Measurements from ENCODE around the gene EFCAB6.

EFCAB6 gene

GRCh38 chr22:43749473-43749872 lies 62.6 kb downstream of the EFCAB6 start:
- ATAC-seq, result no peak
- TF ChIP-seq ARNTL (CRISPR knock-in tag; IDR thresholded peaks at IDR 0.05; ENCODE audit: borderline replicate concordance, low read depth) (no peak), ZC3H10 (CRISPR knock-in tag; IDR thresholded peaks at IDR 0.05) (no peak), ZFP3 (CRISPR knock-in tag; IDR thresholded peaks at IDR 0.05) (no peak), POU6F1 (CRISPR knock-in tag; IDR thresholded peaks at IDR 0.05; ENCODE audit: borderline replicate concordance, low read depth) (no peak), GLIS3 (CRISPR knock-in tag; IDR thresholded peaks at IDR 0.05) (no peak), RARB (CRISPR knock-in tag; IDR thresholded peaks at IDR 0.05) (no peak), BACH2 (CRISPR knock-in tag; IDR thresholded peaks at IDR 0.05; ENCODE audit: borderline replicate concordance) (no peak), ESRRG (CRISPR knock-in tag; IDR thresholded peaks at IDR 0.05) (no peak), ISL1 (CRISPR knock-in tag; IDR thresholded peaks at IDR 0.05) (no peak), CREB5 (CRISPR knock-in tag; IDR thresholded peaks at IDR 0.05; ENCODE audit: low read depth) (no peak), TCF4 (CRISPR knock-in tag; IDR thresholded peaks at IDR 0.05; ENCODE audit: borderline replicate concordance) (no peak)

GRCh38 chr22:43747877-43748276 lies 64.2 kb downstream of the EFCAB6 start:
- TF ChIP-seq POU6F1 (CRISPR knock-in tag; IDR thresholded peaks at IDR 0.05; ENCODE audit: borderline replicate concordance, low read depth) (no peak), ZFP3 (CRISPR knock-in tag; IDR thresholded peaks at IDR 0.05) (no peak), PPARA (CRISPR knock-in tag; IDR thresholded peaks at IDR 0.05; ENCODE audit: borderline replicate concordance) (no peak), ESRRG (CRISPR knock-in tag; IDR thresholded peaks at IDR 0.05) (no peak), ISL1 (CRISPR knock-in tag; IDR thresholded peaks at IDR 0.05) (no peak), OSR1 (CRISPR knock-in tag; IDR thresholded peaks at IDR 0.05) (no peak), TSHZ2 (CRISPR knock-in tag; IDR thresholded peaks at IDR 0.05) (no peak), CSDC2 (CRISPR knock-in tag; IDR thresholded peaks at IDR 0.05) (no peak), CREB5 (CRISPR knock-in tag; IDR thresholded peaks at IDR 0.05; ENCODE audit: low read depth) (no peak), RARB (CRISPR knock-in tag; IDR thresholded peaks at IDR 0.05) (no peak), PATZ1 (CRISPR knock-in tag; IDR thresholded peaks at IDR 0.05; ENCODE audit: borderline replicate concordance) (no peak), SNAI2 (CRISPR knock-in tag; IDR thresholded peaks at IDR 0.05) (no peak), ARNTL (CRISPR knock-in tag; IDR thresholded peaks at IDR 0.05; ENCODE audit: borderline replicate concordance, low read depth) (no peak), ZC3H10 (CRISPR knock-in tag; IDR thresholded peaks at IDR 0.05) (no peak), TCF4 (CRISPR knock-in tag; IDR thresholded peaks at IDR 0.05; ENCODE audit: borderline replicate concordance) (no peak), TOX (CRISPR knock-in tag; IDR thresholded peaks at IDR 0.05; ENCODE audit: borderline replicate concordance) (no peak), ZNF70 (CRISPR knock-in tag; IDR thresholded peaks at IDR 0.05) (no peak), GLIS3 (CRISPR knock-in tag; IDR thresholded peaks at IDR 0.05) (no peak), ZNF8 (CRISPR knock-in tag; IDR thresholded peaks at IDR 0.05) (no peak), ZNF565 (CRISPR knock-in tag; conservative IDR thresholded peaks at IDR 0.05; ENCODE audit: low read depth) (no peak)
- ATAC-seq, result no peak

Data from SK-N-SH treated with all-trans-retinoic acid at 6 μM for 48 hours (cell line).